GM12878 (cell line): ENCODE measurements around the gene CCDC43. TPM values are rescaled to one million over a fixed set of nuclear protein-coding genes. Genes with fewer than 3 reads are reported as not detected.

ENCODE experiments used
- CHD4 ChIP-seq: fragments of 200-600 bp; sonication (generic); IDR thresholded peaks from 2 replicates; pipeline ENCODE4 v1.6.1; 2016; ENCODE audit warnings: mild to moderate bottlenecking
- CREB1 ChIP-seq: IDR thresholded peaks from 2 replicates; pipeline ENCODE4 v1.6.1; 2012; ENCODE audit warnings: low read depth, mild to moderate bottlenecking, inconsistent platforms
- ESRRA ChIP-seq: IDR thresholded peaks from 2 replicates; pipeline ENCODE4 v1.6.1; 2012; ENCODE audit warnings: mild to moderate bottlenecking, low read length, improper control_type of control experiment
- LARP7 ChIP-seq: fragments of 450-650 bp; IDR thresholded peaks from 2 replicates; pipeline ENCODE4 v1.6.1; 2017; ENCODE audit warnings: mild to moderate bottlenecking
- NFYB ChIP-seq: IDR thresholded peaks from 2 replicates; pipeline ENCODE4 v1.6.1; 2011; ENCODE audit warnings: low read depth, mild to moderate bottlenecking, low read length, improper control_type of control experiment, moderate library complexity; ENCODE audit not compliant: insufficient read depth
- POLR2A ChIP-seq: IDR thresholded peaks from 2 replicates; pipeline ENCODE4 v1.6.1; 2011; ENCODE audit warnings: low read depth, mild to moderate bottlenecking, low read length
- RAD21 ChIP-seq: IDR thresholded peaks from 2 replicates; pipeline ENCODE4 v1.6.1; 2011; ENCODE audit warnings: mild to moderate bottlenecking, low read depth, low read length, moderate library complexity; ENCODE audit not compliant: insufficient read depth
- RB1 ChIP-seq: fragments of 450-650 bp; formaldehyde crosslinking; IDR thresholded peaks from 2 replicates; pipeline ENCODE4 v1.6.1; 2017; ENCODE audit warnings: mild to moderate bottlenecking, borderline replicate concordance
- RBBP5 ChIP-seq: fragments of 200-600 bp; sonication (generic); conservative IDR thresholded peaks from 2 replicates; pipeline ENCODE4 v1.6.1; 2016
- RFX5 ChIP-seq: IDR thresholded peaks from 2 replicates; pipeline ENCODE4 v1.6.1; 2011; ENCODE audit warnings: low read depth, low read length, improper control_type of control experiment
- SP1 ChIP-seq: IDR thresholded peaks from one replicate; pipeline ENCODE4 v1.6.1; 2011; ENCODE audit warnings: low read depth, low read length
- SREBF2 ChIP-seq: IDR thresholded peaks from 2 replicates; pipeline ENCODE4 v1.6.1; 2012; ENCODE audit warnings: mild to moderate bottlenecking, low read length
- TCF3 ChIP-seq: IDR thresholded peaks from 2 replicates; pipeline ENCODE4 v1.6.1; 2012; ENCODE audit warnings: low read depth, mild to moderate bottlenecking, low read length, borderline replicate concordance; ENCODE audit not compliant: insufficient read depth
- polyA plus RNA-seq, 11 experiments: library from polyadenylated mRNA; depleted of rRNA in 4 of 11; unstranded in 6 of 11; stranded (reverse) in 5 of 11; fragments of >200 nt; fragmentation: Nextera tagmentation in 4 of 11; fragmentation: Illumina TruSeq in 1 of 11; extraction: Ambion mirVana in 4 of 11; extraction: Trizol in 1 of 11; gene quantifications; 1 replicate in 1 of 11; 2 replicates in 10 of 11; pipeline versions ENCODE4 v1.2.1 to v1.2.3, GENCODE V29; 2011 to 2016; ENCODE audit warnings: inconsistent platforms in 2 of 11, missing spikeins in 2 of 11, low read depth in 1 of 11
- total RNA-seq, 4 experiments: library from RNA; depleted of rRNA in 3 of 4; stranded (reverse); fragments of >200 nt in 3 of 4; fragmentation: Illumina TruSeq in 1 of 4; extraction: Trizol in 1 of 4; gene quantifications; 2 replicates each; pipeline versions ENCODE4 v1.2.1 to v1.2.3, GENCODE V29; 2013 to 2021
- TF ChIP-seq, protein P1 (sequence below): fragments of 150-350 bp; IDR thresholded peaks from 2 replicates; pipeline ENCODE4 v1.6.1; 2016; ENCODE audit warnings: low read depth, low read length
- TF ChIP-seq, protein P2 (sequence below): fragments of 450-650 bp; IDR thresholded peaks from 2 replicates; pipeline ENCODE4 v1.6.1; 2017; ENCODE audit warnings: borderline replicate concordance
- TF ChIP-seq, protein P3 (sequence below): fragments of 450-650 bp; formaldehyde crosslinking; IDR thresholded peaks from 2 replicates; pipeline ENCODE4 v1.4.0; 2022; ENCODE audit warnings: mild to moderate bottlenecking, moderate library complexity
- TF ChIP-seq, protein P4 (sequence below): fragments of 450-650 bp; formaldehyde crosslinking; IDR thresholded peaks from 2 replicates; pipeline ENCODE4 v1.4.0; 2020; ENCODE audit warnings: mild to moderate bottlenecking, moderate library complexity

Gene CCDC43
- total and polyA plus RNA-seq, 10 of the 15 experiments (the other 5 are each of a cell fraction or from before 2014, with no cell fraction given) = 10.8 to 42.3 (median 24.1) TPM

DNA sequence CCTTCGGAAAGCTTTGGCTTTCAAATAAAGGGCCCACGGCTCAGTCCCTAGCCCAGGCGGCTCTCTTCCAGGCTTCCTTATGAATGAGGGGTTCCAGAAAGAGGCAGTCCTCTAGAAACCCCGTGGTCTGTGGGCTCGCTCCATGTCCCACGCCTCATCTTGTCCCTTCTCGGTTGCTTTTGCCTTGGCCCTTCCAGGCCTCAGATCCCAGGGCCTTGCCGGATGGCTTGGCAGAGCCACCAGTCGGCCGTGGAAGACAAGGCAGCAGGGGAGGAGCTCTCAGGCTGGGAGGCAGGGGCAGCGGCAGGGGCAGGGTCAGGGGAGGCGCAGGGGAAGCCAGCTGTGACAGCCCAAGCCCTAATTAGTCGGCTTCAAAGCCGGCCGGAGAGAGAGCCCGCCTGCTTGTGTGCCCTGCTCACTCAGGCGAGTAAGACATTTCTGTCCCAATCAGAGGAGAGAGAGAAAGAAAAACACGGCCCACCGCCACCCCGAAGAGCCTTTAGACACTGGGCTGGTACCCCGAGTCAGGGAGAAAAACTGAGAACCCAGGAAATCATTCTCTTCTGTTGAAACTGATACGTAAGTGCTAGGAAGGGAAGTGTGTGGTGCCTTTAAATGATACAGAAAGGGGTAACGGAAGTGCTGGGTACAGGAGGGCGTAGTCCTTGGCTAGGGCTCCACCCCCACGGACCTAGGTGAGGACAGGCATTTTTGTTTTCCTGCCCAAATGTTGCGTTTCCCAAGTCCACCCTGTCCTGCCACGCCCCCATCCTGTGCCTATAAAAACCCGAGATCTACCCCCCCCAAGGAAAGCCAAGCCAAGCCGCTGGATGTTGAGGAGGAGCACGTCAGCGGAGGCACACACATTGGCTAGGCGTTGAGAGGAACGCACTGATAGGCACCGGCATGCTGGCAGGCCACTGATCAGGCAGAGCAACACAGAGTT, 61.1 kb downstream of the CCDC43 start (continued):
- TF ChIP-seq, protein P1, sequence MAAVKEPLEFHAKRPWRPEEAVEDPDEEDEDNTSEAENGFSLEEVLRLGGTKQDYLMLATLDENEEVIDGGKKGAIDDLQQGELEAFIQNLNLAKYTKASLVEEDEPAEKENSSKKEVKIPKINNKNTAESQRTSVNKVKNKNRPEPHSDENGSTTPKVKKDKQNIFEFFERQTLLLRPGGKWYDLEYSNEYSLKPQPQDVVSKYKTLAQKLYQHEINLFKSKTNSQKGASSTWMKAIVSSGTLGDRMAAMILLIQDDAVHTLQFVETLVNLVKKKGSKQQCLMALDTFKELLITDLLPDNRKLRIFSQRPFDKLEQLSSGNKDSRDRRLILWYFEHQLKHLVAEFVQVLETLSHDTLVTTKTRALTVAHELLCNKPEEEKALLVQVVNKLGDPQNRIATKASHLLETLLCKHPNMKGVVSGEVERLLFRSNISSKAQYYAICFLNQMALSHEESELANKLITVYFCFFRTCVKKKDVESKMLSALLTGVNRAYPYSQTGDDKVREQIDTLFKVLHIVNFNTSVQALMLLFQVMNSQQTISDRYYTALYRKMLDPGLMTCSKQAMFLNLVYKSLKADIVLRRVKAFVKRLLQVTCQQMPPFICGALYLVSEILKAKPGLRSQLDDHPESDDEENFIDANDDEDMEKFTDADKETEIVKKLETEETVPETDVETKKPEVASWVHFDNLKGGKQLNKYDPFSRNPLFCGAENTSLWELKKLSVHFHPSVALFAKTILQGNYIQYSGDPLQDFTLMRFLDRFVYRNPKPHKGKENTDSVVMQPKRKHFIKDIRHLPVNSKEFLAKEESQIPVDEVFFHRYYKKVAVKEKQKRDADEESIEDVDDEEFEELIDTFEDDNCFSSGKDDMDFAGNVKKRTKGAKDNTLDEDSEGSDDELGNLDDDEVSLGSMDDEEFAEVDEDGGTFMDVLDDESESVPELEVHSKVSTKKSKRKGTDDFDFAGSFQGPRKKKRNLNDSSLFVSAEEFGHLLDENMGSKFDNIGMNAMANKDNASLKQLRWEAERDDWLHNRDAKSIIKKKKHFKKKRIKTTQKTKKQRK = no peak
- TF ChIP-seq ESRRA = no peak
- no peak for TF ChIP-seq RB1
- TF ChIP-seq, protein P2, sequence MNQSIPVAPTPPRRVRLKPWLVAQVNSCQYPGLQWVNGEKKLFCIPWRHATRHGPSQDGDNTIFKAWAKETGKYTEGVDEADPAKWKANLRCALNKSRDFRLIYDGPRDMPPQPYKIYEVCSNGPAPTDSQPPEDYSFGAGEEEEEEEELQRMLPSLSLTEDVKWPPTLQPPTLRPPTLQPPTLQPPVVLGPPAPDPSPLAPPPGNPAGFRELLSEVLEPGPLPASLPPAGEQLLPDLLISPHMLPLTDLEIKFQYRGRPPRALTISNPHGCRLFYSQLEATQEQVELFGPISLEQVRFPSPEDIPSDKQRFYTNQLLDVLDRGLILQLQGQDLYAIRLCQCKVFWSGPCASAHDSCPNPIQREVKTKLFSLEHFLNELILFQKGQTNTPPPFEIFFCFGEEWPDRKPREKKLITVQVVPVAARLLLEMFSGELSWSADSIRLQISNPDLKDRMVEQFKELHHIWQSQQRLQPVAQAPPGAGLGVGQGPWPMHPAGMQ = no peak
- TF ChIP-seq SREBF2 = no peak
- TF ChIP-seq, protein P3, sequence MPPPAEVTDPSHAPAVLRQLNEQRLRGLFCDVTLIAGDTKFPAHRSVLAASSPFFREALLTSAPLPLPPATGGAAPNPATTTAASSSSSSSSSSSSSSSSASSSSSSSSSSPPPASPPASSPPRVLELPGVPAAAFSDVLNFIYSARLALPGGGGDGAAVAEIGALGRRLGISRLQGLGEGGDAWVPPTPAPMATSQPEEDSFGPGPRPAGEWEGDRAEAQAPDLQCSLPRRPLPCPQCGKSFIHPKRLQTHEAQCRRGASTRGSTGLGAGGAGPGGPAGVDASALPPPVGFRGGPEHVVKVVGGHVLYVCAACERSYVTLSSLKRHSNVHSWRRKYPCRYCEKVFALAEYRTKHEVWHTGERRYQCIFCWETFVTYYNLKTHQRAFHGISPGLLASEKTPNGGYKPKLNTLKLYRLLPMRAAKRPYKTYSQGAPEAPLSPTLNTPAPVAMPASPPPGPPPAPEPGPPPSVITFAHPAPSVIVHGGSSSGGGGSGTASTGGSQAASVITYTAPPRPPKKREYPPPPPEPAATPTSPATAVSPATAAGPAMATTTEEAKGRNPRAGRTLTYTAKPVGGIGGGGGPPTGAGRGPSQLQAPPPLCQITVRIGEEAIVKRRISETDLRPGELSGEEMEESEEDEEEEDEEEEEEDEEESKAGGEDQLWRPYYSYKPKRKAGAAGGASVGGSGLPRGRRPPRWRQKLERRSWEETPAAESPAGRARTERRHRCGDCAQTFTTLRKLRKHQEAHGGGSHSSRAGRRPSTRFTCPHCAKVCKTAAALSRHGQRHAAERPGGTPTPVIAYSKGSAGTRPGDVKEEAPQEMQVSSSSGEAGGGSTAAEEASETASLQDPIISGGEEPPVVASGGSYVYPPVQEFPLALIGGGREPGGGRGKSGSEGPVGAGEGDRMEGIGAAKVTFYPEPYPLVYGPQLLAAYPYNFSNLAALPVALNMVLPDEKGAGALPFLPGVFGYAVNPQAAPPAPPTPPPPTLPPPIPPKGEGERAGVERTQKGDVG = no peak
- TF ChIP-seq TCF3 = no peak
- no peak for TF ChIP-seq CREB1
- no peak for TF ChIP-seq LARP7
- TF ChIP-seq, protein P4, sequence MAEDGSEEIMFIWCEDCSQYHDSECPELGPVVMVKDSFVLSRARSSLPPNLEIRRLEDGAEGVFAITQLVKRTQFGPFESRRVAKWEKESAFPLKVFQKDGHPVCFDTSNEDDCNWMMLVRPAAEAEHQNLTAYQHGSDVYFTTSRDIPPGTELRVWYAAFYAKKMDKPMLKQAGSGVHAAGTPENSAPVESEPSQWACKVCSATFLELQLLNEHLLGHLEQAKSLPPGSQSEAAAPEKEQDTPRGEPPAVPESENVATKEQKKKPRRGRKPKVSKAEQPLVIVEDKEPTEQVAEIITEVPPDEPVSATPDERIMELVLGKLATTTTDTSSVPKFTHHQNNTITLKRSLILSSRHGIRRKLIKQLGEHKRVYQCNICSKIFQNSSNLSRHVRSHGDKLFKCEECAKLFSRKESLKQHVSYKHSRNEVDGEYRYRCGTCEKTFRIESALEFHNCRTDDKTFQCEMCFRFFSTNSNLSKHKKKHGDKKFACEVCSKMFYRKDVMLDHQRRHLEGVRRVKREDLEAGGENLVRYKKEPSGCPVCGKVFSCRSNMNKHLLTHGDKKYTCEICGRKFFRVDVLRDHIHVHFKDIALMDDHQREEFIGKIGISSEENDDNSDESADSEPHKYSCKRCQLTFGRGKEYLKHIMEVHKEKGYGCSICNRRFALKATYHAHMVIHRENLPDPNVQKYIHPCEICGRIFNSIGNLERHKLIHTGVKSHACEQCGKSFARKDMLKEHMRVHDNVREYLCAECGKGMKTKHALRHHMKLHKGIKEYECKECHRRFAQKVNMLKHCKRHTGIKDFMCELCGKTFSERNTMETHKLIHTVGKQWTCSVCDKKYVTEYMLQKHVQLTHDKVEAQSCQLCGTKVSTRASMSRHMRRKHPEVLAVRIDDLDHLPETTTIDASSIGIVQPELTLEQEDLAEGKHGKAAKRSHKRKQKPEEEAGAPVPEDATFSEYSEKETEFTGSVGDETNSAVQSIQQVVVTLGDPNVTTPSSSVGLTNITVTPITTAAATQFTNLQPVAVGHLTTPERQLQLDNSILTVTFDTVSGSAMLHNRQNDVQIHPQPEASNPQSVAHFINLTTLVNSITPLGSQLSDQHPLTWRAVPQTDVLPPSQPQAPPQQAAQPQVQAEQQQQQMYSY (CRISPR knock-in tag) = no peak
- no peak for TF ChIP-seq SP1
- no peak for TF ChIP-seq RFX5
- TF ChIP-seq CHD4 = no peak
- TF ChIP-seq RBBP5 = no peak
- no peak for TF ChIP-seq RAD21
- TF ChIP-seq NFYB = 0 out of 2 replicates have a peak, but pooled peaks have one; percentile 27
- peak; percentile 65 for TF ChIP-seq POLR2A
